ENCODE results near the gene RABGEF1.
"Not testable (repeated sequence)": the region's sequence is repeated elsewhere in the genome, so short reads cannot be mapped to it uniquely, and the experiment has no call there.

DNA sequence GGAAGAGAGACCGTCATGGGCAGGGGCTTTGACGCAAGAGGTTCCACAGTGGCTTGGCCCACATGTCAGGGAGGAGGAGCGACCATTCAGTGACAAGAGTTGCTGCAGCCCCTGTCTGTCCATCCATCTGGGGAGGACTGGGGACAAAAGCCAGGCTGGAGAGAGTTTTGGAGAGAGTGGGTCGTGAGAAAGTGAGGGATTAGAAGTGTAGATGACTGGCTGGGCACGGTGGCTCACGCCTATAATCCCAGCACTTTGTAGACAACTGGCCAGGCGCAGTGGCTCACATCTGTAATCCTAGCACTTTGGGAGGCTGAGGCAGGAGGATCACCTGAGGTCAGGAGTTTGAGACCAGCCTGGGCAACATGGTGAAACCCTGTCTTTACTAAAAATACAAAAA is 45.1 kb upstream of the RABGEF1 start:
- TF ChIP-seq, protein P1, sequence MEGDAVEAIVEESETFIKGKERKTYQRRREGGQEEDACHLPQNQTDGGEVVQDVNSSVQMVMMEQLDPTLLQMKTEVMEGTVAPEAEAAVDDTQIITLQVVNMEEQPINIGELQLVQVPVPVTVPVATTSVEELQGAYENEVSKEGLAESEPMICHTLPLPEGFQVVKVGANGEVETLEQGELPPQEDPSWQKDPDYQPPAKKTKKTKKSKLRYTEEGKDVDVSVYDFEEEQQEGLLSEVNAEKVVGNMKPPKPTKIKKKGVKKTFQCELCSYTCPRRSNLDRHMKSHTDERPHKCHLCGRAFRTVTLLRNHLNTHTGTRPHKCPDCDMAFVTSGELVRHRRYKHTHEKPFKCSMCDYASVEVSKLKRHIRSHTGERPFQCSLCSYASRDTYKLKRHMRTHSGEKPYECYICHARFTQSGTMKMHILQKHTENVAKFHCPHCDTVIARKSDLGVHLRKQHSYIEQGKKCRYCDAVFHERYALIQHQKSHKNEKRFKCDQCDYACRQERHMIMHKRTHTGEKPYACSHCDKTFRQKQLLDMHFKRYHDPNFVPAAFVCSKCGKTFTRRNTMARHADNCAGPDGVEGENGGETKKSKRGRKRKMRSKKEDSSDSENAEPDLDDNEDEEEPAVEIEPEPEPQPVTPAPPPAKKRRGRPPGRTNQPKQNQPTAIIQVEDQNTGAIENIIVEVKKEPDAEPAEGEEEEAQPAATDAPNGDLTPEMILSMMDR (IDR thresholded peaks at IDR 0.05) = not testable (repeated sequence)
- not testable (repeated sequence) for TF ChIP-seq POLR2A (IDR thresholded peaks at IDR 0.05)

All from testis (tissue), 2 donors.